WTC11 (cell line): Measurements from ENCODE around the gene CCDC182.

ENCODE experiments used
- ATF6 ChIP-seq: sonication (generic); formaldehyde crosslinking; IDR thresholded peaks from 2 replicates; pipeline ENCODE4 v1.8.1; 2023; ENCODE audit warnings: mild to moderate bottlenecking, missing genetic modification reagents
- CTCF ChIP-seq: fragments of 200-600 bp; IDR thresholded peaks from 2 replicates; pipeline ENCODE4 v1.8.0; 2022; ENCODE audit warnings: antibody characterized with exemption
- NFE2L1 ChIP-seq: sonication (generic); formaldehyde crosslinking; IDR thresholded peaks from 2 replicates; pipeline ENCODE4 v1.8.1; 2023; ENCODE audit warnings: missing genetic modification reagents

GRCh38 chr17:57755480-57756070 lies 10.5 kb upstream of the CCDC182 start:
- TF ChIP-seq NFE2L1 (CRISPR knock-in tag) (no peak), ATF6 (CRISPR knock-in tag) (no peak), CTCF (no peak)
